Naive thymus-derived CD8-positive, alpha-beta T cell (primary cell): ENCODE data around the gene OPN5. TPM values are rescaled to one million over a fixed set of nuclear protein-coding genes. Genes with fewer than 3 reads are reported as not detected.

Source experiments
- ATAC-seq, 2 donors: fragments of 150-1000 bp; cut with Tn5 transposase in 1 of 2; sonication (Bioruptor Pico), chemical (Tn5 transposase) in 1 of 2; 1 replicate in 1 of 2; 2 replicates in 1 of 2; pipeline ENCODE4 v1.10.0; 2021; ENCODE audit warnings: mild to moderate bottlenecking in 2 of 2, moderate library complexity in 2 of 2
- POLR2A ChIA-PET: fragments of 350-600 bp; sonication (Branson Sonifier 250); formaldehyde crosslinking; loops from one replicate; lab custom pipeline; 2021; ENCODE audit warnings: antibody characterized with exemption; lab: Charles Lee
- DNase-seq, 10 donors: peaks; one replicate each; pipeline versions ENCODE4 v3.0.0 to v3.0.0-alpha.2; 2020 to 2022
- H3K27ac Mint-ChIP-seq, 10 donors: one replicate each; pipeline ENCODE4 v1.8.0; 2020 to 2022; ENCODE audit warnings: mild to moderate bottlenecking in 10 of 10, mixed read lengths in 10 of 10, moderate library complexity in 4 of 10, inconsistent platforms in 1 of 10
- H3K27me3 Mint-ChIP-seq, 5 donors: one replicate each; pipeline ENCODE4 v1.8.0; 2021 to 2022; ENCODE audit warnings: mixed read lengths in 5 of 5
- H3K36me3 Mint-ChIP-seq, 3 donors: one replicate each; pipeline ENCODE4 v1.8.0; 2020 to 2022; ENCODE audit warnings: mixed read lengths in 3 of 3, mild to moderate bottlenecking in 2 of 3, inconsistent platforms in 1 of 3
- H3K4me1 Mint-ChIP-seq, 4 donors: one replicate each; pipeline ENCODE4 v1.8.0; 2021 to 2022; ENCODE audit warnings: mixed read lengths in 4 of 4
- H3K4me3 Mint-ChIP-seq, 10 donors: one replicate each; pipeline ENCODE4 v1.8.0; 2020 to 2022; ENCODE audit warnings: mild to moderate bottlenecking in 10 of 10, mixed read lengths in 10 of 10, moderate library complexity in 6 of 10, inconsistent platforms in 1 of 10
- H3K9me3 Mint-ChIP-seq, 9 donors: one replicate each; pipeline ENCODE4 v1.8.0; 2020 to 2022; ENCODE audit warnings: mixed read lengths in 9 of 9, mild to moderate bottlenecking in 3 of 9, inconsistent platforms in 1 of 9, moderate library complexity in 1 of 9
- polyA plus RNA-seq, 3 donors: library from polyadenylated mRNA; unstranded; fragments of 300-500 nt; fragmentation: Illumina TruSeq; gene quantifications; one replicate each; pipeline ENCODE4 v1.2.3, GENCODE V29; 2021
- total RNA-seq, 8 experiments: library from RNA in 2 of 8; stranded (reverse) in 2 of 8; gene quantifications; one replicate each; pipeline ENCODE4 v1.2.3 and lab custom pipeline; 2021 to 2026

The OPN5 gene
- total and polyA plus RNA-seq, 5 experiments from 2014 or later, result not detected

DNA sequence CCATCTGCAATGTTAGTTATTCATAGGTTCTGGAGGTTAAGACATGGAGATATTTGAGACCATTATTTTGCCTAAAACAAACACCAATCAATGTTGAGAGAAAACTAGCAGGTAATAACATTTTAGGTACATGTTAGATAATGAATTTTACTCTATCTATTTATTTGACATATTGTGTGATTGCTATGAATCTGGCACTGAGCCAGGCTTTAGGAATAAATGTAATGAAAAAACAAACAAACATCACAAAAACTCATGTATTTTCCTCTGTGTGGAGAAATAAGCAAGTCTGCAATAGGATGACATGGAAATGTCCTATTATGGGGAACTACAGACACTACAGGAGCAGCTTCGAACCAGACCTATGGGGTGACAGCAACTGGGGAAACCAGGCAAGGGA, 57.8 kb downstream of the OPN5 start:
- Mint-ChIP-seq H3K36me3 (no peaks in the 10 kb centered on the region), H3K4me1 (no peaks in the 10 kb centered on the region), H3K27me3 (peaks cover 8 to 24% (median 12%) of the 10 kb centered on the region in 5 donors), H3K27ac (no peak overlapping the region), H3K4me3 (no peak overlapping the region), H3K9me3 (peaks cover 0 to 5% (median 0%) of the 10 kb centered on the region in 9 donors)
- POLR2A ChIA-PET, result no interaction called here
- ATAC-seq (no peak), DNase-seq (no peak)

DNA sequence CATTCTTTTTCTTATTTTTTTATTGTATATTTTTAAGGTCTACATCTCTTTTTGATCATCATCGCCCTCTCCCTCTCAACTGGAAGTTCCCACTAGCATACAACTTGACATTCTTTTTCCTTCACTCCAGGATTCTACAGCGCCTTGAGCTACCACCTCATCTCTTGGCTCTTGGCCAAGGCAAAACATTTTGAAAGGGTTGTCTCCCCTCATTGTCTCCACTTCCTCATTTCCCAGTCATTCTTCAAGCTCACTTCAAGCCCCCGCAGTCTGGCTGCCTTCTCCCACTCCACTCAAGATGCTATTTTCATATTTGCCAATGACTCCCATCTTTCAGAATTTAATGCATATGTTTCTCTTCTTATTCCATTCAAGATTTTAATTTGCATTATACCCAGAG, 63.0 kb downstream of the OPN5 start:
- DNase-seq (no peak), ATAC-seq (no peak)
- Mint-ChIP-seq H3K9me3 (peaks cover 0 to under 1% (median 0%) of the 10 kb centered on the region in 9 donors), H3K4me3 (no peak overlapping the region), H3K4me1 (no peaks in the 10 kb centered on the region), H3K27ac (no peak overlapping the region), H3K36me3 (no peaks in the 10 kb centered on the region), H3K27me3 (peaks cover 1 to 14% (median 3%) of the 10 kb centered on the region in 5 donors)
- POLR2A ChIA-PET, result no interaction called here

DNA sequence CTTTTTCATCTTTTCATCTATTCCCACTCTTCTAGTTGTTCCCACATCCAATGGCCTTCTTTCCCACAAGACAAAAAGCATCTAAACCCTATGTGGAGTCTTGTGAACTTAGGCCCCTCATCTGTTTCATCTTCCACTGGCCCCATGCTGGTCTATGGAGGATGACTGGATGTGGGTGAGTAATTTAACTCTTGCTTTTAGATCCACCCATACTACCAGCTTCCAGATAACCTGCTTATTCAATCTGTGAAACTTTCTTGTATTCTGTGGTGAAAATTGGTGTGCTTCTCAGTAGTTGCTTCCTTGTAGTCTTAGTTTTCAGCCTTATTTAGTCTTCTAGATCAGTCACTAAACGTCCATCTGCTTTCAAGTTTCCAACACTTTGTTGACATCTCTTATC, 64.9 kb downstream of the OPN5 start:
- Mint-ChIP-seq H3K4me1 (no peaks in the 10 kb centered on the region), H3K36me3 (no peaks in the 10 kb centered on the region), H3K27me3 (peaks cover 0 to 11% (median 3%) of the 10 kb centered on the region in 5 donors), H3K4me3 (no peak overlapping the region), H3K9me3 (no peaks in the 10 kb centered on the region), H3K27ac (no peak overlapping the region)
- POLR2A ChIA-PET, result no interaction called here
- ATAC-seq, result no peak
- DNase-seq, result no peak

DNA sequence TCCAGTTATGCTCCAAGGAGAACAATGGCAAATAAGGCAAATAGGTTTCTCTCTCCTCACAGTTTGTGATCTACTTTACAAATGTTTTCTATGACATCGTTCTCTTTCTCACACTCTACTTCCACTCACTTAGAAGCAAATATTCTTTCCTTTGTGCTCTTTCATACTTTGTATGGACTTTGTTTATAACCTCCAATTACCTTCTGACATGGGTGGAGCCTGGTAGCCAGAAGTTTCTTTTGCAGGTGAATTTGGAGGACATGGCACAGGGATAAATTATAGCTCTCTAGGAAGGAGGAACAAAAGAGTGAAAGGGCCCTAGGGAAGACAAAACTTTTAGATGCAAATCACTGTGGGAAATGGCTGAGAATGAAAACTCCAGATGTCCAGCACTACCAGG, 69.3 kb downstream of the OPN5 start:
- Mint-ChIP-seq H3K27me3 (peaks cover 4 to 24% (median 8%) of the 10 kb centered on the region in 5 donors), H3K4me1 (no peaks in the 10 kb centered on the region), H3K4me3 (no peak overlapping the region), H3K9me3 (no peaks in the 10 kb centered on the region), H3K36me3 (no peaks in the 10 kb centered on the region), H3K27ac (no peak overlapping the region)
- DNase-seq (no peak), ATAC-seq (no peak)
- POLR2A ChIA-PET, result no interaction called here

DNA sequence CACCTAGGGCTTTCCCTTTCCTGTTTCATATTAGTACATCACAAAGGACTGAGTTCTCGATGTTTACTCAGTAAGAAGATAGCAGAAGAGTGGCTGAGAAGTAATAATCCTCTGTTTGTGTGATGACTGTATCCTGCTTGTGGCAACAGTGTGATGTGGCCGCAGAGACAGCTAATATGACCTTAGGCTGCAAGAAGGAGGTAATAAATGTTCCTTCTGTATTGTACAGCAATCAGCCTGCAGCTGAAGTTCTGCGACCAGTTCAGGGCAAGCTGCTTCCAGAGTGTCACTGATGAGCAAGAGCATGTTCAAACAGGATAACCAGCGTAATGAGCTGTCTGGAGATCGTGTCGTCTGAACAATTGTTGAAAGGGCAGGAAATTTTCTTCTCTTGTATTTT, 70.9 kb downstream of the OPN5 start:
- Mint-ChIP-seq H3K4me1 (no peaks in the 10 kb centered on the region), H3K27me3 (peaks cover 4 to 38% (median 10%) of the 10 kb centered on the region in 5 donors), H3K36me3 (no peaks in the 10 kb centered on the region), H3K4me3 (no peak overlapping the region), H3K9me3 (no peaks in the 10 kb centered on the region), H3K27ac (no peak overlapping the region)
- ATAC-seq, result no peak
- DNase-seq, result no peak
- POLR2A ChIA-PET, result no interaction called here

DNA sequence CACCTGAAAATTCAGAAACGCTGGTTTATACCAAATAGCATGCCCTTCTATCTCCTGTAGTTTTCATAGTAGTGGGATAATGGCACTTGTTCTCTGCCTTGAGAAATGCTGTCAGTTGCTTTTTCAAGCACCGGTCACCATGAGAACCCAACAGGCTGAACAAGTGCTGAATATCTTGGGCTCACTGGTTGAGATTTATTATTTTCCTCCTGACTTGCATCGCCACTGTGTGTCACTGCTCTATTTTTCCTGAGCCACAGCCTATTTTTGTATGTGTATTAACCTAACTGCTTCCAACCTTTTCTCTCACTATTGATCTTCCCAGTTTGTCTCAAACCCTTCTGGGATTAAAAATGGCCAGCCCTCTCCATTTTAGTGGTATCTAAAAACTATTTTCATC, 71.9 kb downstream of the OPN5 start:
- H3K36me3 Mint-ChIP-seq, result no peaks in the 10 kb centered on the region
- H3K27me3 Mint-ChIP-seq, result peaks cover 4 to 44% (median 11%) of the 10 kb centered on the region in 5 donors
- POLR2A ChIA-PET, result no interaction called here
- H3K4me1 Mint-ChIP-seq, result no peaks in the 10 kb centered on the region
- ATAC-seq (no peak), DNase-seq (no peak)
- no peak overlapping the region for H3K4me3 Mint-ChIP-seq
- H3K27ac Mint-ChIP-seq, result no peak overlapping the region
- no peaks in the 10 kb centered on the region for H3K9me3 Mint-ChIP-seq

DNA sequence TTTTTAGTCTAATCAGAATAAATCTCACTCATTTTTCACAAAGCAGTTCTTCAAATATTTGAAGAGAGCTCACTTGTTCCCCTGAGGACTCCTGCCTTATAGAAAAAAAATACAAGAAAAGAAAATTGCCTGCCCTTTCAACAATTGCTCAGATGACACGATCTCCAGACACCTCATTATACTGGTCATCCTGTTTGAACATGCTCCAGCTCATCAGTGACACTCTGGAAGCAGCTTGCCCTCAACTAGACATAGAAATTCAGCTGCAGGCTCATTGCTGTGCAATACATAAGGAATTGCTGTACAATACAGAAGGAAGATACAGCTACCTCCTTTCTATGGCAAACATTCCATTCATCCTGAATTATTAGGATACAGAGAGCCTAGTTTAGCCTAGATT, 73.1 kb downstream of the OPN5 start:
- Mint-ChIP-seq H3K9me3 (no peaks in the 10 kb centered on the region), H3K27me3 (peaks cover 4 to 44% (median 10%) of the 10 kb centered on the region in 5 donors), H3K4me3 (no peak overlapping the region), H3K27ac (no peak overlapping the region), H3K4me1 (no peaks in the 10 kb centered on the region), H3K36me3 (no peaks in the 10 kb centered on the region)
- POLR2A ChIA-PET, result no interaction called here
- DNase-seq (no peak), ATAC-seq (no peak)

DNA sequence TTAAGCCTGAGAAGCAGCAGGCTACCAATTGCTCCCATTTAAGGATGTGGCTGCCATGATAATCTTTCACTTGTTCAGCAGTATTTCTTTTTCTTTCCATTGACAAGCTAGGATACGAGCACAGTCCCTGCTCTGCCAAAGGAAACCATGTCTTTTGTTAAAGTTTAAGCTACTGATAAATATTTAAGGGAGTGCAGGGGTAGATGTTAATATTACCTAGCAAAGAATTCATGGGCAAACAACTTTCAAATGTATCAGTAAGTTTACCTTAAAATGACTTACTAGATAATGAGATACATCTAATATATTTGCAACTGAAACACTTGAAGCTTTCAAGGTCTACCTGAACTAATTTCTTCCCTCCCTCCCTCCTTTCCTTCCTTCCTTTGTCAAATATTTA, 77.3 kb downstream of the OPN5 start:
- POLR2A ChIA-PET, result no interaction called here
- Mint-ChIP-seq H3K4me1 (no peaks in the 10 kb centered on the region), H3K4me3 (no peak overlapping the region), H3K27ac (no peak overlapping the region), H3K9me3 (no peaks in the 10 kb centered on the region), H3K27me3 (peaks cover 4 to 33% (median 6%) of the 10 kb centered on the region in 5 donors), H3K36me3 (no peaks in the 10 kb centered on the region)
- ATAC-seq (no peak), DNase-seq (no peak)

DNA sequence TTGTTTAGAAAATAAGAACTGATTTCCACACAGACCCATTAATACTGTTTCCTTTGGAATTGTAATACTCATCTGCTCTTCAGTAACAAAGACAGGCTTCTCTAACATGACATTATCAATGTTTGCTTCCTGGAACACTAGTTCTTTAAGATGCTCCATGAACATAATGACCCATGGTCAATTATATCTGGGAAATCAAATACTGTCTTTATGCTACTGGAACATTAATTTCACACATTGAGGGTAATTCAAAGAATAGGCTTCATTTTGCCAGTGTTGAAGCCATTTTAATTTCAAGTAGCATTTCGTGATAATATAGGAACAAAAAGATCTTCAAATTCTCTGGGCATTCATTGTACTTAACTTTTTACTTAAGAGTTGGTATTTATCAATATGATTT, 80.9 kb downstream of the OPN5 start:
- Mint-ChIP-seq H3K4me3 (no peak overlapping the region), H3K27me3 (peaks cover 1 to 5% (median 2%) of the 10 kb centered on the region in 5 donors), H3K27ac (no peak overlapping the region), H3K9me3 (no peaks in the 10 kb centered on the region), H3K4me1 (no peaks in the 10 kb centered on the region), H3K36me3 (no peaks in the 10 kb centered on the region)
- ATAC-seq (no peak), DNase-seq (no peak)
- POLR2A ChIA-PET, result no interaction called here

DNA sequence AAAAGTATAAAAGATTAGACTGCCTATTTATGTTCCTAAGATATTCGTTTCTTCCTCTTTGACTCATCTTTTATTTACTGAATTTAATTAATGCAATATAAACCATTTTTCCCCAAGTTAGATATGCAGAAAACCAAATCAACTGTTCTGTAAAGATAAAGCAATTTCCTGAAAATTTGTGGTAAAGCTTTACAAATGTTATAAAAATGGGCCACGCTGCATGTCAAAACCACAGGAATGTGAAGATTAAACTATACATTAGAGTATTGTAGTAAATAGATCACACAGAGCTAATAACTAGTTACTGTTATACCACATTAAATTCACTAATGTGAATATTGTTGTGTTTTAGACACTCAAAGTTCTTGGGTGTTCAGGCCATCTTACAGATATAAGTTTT, 83.4 kb downstream of the OPN5 start:
- Mint-ChIP-seq H3K4me3 (no peak overlapping the region), H3K27me3 (peaks cover 0 to 4% (median 0%) of the 10 kb centered on the region in 5 donors), H3K36me3 (no peaks in the 10 kb centered on the region), H3K4me1 (no peaks in the 10 kb centered on the region), H3K27ac (no peak overlapping the region), H3K9me3 (no peaks in the 10 kb centered on the region)
- POLR2A ChIA-PET, result no interaction called here
- DNase-seq (no peak), ATAC-seq (no peak)

DNA sequence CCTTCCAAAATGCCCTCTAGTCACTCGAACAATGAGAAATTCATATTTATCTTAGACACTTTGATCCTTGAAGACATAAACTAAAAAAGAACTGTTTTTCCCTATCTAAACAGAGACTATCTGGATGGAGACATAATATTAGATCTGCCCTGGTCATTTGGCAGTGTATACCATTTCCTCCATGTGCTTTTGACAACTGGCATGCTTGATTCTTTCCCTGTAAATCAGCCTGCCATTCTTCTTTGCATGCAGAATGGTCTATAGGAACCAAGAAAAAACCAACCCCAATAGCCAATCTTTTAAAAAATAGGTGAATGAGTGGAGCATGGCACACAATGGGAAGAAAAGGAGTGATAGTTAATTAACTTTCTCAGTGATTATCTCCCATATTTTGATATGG, 93.8 kb downstream of the OPN5 start:
- DNase-seq (no peak), ATAC-seq (no peak)
- H3K27ac Mint-ChIP-seq, result no peak overlapping the region
- POLR2A ChIA-PET, result no interaction called here
- H3K4me3 Mint-ChIP-seq, result no peak overlapping the region
- peaks cover 0 to 5% (median 0%) of the 10 kb centered on the region in 9 donors for H3K9me3 Mint-ChIP-seq
- H3K4me1 Mint-ChIP-seq, result no peaks in the 10 kb centered on the region
- peaks cover 0 to 8% (median 6%) of the 10 kb centered on the region in 5 donors for H3K27me3 Mint-ChIP-seq
- H3K36me3 Mint-ChIP-seq, result no peaks in the 10 kb centered on the region

Other genes with a start within 250 kb of the OPN5 start
- not detected for gene ADGRF4, start 83.5 kb upstream of the OPN5 start, total RNA-seq
- not detected for gene ADGRF4, start 83.5 kb upstream of the OPN5 start, polyA plus RNA-seq